ENCODE data around the gene KCNK4.

Gene KCNK4

DNA sequence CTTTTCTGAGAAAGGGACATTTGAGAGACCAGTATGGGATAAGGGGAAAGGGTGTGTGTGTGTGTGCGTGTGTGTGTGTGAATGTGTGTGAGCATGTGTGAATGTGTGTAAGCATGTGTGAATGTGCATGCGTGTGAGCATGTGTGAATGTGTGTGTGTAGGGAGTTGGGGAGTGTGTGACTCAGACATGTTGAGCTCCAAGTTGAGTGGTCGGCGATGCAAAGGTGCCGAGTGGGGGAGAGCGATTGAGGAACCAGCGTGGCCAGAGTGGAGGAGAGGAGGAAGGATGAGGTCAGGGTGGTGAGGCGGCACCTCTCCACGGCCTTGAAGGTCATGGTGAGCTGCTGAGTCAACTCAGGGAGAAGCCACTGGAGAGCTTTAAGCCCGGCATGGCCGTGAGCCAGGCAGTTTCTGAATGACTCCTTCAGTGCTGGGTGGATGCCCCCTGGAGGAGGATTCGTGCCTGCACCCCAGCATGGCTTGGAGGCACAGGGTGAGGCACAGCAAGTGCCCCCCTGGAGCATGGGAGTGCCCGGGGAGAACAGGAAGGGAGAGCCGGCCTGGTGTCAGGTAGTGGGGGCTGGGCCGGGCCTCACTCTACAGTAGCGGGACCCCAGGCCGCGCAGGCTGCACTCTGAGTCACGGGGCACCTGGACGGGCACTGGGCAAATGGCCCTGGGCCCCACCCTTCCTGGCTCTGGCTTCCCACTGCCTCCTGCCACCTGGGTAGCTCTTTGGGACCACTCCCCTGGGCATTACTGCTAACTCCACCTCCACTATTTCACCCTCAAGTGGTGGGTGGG is 40.7 kb downstream of the KCNK4 start:
- DNase-seq = peak; percentile 51 to 61

DNA sequence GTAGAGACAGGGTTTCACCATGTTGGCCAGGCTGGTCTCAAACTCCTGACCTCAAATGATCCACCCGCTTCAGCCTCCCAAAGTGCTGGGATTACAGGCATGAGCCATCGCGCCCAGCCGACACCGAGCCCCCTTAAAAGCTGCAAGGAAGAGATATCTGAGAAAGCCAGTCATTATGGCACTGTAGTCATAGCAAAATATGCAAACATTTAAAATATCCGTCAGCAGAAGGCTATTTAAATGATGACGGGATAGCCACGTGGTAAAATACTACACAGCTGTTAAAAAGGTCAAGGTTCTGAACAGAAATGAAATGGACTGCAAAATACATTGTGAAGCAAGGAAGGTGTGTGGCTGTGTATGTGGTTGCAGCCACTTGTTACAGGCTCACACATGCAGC is 42.5 kb downstream of the KCNK4 start:
- no peak for DNase-seq

DNA sequence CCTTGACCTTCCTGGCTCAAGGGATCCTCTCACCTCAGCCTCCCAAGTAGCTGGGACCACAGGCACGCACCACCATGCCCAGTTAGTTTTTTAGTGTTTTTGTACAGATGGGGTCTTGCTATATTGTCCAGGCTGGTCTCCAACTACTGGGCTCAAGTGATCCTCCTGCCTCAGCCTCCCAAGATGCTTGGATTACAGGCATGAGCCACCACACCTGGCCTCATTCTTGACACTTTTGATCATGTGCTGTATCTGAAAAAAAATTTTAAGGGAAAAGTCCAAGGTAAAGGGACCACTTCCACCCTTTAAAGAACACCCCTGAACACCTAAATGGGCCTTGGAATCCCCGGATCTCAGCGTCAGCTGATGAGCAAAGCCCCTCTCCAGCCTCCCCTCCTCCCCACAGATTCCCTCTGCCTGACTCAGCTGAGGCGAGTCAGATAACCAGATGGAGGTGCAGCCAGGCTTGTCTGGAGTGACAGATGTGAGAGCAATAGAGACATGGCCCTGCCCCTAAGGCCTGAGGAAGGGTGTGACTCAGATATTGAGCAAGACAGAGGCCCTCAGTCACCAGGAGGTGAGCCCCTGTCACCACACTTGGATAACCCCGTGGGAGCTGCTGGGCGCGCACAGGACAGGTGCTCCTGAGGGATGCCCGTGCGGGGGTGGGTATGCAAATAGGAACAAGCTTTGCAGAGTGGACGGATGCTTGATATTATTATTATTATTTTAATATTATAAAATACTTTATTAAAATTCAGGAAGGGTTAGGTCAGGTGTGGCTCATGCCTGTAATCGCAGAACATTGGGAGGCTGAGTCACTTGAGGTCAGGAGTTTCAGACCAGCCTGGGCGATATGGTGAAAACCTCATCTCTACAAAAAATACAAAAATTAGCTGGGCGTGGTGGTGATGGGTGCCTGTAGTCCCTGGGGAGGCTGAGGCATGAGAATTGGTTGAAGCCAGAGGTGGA is 43.9 kb downstream of the KCNK4 start:
- DNase-seq = no peak

DNA sequence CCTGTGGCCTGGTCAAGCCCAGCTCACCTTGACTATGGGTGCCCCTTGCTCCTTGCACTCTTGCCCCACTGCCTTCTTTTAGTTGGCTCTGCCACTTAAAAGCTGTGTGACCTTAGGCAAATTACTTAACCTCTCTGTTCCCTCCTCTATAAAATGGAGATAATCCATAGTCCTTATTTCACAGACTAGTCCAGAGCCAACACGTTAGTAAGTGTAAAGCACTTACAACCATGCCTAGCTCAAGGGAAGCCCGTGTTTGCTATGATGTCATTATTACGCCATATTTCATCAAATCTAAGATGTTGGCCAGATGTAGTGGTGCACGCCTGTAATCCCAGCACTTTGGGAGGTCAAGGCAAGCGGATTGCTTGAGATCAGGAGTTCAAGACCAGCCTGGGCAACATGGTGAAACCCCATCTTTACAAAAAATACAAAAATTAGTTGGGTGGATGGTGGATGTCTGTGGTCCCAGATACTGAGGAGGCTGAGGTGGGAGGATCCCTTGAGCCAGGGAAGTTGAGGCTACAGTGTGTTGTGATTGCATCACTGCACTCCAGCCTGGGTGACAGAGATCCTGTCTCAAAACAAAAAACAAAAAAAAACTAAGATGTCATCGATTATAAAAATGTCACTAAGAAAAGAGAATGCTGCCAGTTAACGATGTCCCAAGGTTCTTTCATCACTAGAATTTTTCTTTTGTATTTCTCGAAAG is 46.6 kb downstream of the KCNK4 start:
- no peak for DNase-seq

DNA sequence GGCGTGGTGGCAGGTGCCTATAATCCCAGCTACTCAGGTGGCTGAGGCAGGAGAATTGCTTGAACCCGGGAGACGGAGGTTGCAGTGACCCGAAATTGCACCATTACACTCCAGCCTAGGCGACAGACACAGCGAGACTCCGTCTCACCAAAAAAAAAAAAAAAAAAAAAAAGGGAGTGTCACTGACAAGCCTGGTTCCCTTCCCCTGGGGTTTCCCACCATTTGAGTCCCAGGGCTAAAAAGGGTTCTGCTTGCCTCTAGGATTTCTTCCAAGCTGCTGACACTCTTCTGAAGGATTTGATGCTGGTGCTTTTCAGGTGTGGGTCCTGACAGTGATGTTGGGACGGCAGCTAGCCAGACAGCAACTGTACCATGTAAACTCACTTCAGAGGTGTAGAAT is 47.6 kb downstream of the KCNK4 start:
- no peak for DNase-seq

DNA sequence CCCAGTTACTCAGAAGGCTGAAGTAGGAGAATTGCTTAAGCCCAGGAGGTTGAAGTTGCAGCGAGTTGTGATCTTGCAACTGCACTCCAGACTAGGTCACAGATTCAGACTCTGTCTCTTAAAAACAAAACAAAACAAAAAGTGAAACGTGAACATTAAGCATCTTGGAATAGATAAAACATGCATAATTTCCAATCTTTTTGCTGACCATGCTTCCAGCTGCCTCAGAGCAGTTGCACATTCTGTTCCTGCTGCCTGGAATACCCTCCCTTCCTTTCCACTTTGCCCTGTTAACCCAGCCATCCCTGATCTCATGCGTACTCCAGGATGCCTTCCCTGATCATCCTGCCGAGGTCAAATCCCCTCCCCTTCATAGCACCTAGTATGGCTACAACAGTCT is 48.2 kb downstream of the KCNK4 start:
- no peak for DNase-seq

DNA sequence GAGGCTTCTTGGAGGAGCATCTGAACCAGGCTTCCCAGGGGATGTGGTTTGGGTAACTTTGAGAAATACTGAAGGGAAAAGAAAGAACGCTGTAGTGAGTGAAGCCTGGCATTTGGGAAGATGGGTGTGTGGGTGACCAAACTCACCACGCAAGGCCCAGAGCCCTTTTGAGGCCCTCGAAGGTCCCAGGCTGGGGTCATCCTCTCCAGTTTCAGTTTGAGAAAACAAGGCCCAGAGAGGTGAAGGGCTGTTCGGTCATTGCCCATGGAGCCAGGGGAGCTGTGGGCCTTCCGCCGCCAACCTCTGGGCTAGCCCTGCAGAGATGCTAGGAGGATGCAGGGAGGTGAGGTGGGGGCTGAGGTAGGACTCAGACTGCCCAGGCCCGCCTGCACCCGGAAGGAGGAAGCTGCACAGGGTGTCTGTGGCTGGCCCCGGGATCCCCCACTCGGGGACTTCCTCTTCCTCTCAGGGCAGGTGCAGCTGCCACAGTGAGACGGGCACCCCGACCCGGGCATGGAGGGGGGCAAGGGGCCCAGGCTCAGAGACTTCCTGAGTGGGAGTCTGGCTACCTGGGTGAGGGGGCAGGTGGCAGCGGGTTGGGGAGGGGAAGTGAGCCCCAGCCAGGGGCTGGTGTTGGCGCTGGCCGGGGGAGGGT is 48.8 kb downstream of the KCNK4 start, which contains the start of gene CCDC88B:
TSS of gene CCDC88B (plus strand) at position 451 of the 655 bp plus-strand sequence. CDS start at position 514, 63 bp downstream.
- peak; percentile 72 to 80 for DNase-seq

DNA sequence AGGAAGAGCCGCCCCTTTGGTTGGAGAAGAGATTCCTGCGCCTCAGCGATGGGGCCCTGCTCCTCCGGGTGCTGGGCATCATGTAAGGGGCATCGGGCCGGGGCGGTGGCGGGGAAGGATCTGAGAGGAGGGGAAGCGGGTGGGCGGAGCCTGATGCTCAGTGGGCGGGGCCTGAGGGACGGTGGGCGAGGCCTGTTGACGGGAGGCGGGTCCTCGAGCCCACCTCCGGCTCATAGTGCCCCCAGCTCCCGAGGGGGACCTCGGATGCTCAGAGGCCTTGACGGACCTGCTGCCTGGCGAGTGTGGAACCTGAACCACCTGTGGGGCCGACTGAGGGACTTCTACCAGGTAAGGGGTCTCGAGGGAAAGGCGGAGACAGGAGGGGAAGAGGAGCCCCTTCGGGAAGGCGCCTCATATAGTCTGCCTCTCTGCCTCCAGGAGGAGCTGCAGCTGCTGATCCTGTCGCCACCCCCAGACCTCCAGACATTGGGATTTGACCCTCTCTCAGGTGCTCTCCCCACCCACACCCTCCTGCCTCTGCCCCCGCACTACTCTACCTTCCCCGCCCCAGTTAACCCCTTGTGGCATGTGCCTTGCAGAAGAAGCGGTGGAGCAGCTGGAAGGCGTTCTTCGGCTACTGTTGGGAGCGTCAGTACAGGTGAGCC is 49.7 kb downstream of the KCNK4 start:
- peak; percentile 65 to 78 for DNase-seq

DNA sequence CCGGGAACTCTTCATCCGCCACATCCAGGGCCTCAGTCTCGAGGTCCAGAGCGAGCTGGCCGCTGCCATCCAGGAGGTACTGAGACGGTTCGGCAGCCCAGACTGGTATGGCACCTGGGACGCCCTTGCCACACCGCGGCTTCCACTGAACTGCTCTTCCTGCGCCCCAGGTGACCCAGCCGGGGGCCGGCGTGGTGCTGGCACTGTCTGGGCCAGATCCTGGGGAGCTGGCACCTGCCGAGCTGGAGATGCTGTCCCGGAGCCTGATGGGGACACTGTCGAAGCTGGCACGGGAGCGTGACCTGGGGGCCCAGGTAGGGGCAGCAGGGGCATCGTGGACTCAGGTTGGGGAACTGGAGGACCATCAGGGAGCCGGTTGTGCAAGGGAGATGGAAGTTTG is 50.3 kb downstream of the KCNK4 start:
- DNase-seq = no peak

DNA sequence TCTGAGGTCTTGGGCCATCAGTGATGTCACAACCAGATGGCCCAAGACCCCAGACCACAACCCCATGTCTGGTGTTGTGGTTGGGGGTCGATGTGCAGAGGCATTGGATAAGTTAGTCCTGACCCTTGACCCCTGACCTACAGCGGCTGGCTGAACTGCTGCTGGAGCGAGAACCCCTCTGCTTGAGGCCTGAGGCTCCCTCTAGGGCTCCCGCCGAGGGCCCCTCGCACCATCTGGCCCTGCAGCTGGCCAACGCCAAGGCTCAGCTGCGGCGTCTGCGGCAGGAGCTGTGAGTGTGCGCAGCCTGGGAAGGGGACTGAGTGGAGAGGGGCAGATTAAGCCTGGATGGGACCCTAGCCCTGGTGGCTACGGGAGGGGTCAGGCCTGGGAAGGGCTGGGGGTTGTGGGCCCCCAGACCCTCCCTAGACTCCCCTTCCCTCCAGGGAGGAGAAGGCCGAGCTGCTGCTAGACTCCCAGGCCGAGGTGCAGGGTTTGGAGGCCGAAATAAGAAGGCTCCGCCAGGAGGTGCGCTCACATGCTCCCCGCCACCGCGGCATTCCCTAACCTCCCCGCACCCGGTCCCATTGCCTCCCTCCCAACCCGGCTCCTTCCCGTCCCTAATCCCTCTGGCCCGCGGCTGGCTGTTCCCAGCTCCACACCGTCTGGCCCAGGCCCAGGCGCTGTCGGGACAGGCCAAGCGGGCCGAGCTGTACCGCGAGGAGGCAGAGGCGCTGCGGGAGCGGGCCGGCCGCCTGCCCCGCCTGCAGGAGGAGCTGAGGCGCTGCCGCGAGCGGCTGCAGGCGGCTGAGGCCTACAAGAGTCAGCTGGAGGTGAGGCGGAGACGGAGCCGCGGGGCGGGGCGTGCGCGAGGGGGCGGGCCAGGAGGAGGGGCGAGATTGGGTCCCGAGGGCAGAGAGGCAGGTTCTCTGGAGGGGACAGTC is 51.0 kb downstream of the KCNK4 start:
- peak; percentile 86 to 89 for DNase-seq

DNA sequence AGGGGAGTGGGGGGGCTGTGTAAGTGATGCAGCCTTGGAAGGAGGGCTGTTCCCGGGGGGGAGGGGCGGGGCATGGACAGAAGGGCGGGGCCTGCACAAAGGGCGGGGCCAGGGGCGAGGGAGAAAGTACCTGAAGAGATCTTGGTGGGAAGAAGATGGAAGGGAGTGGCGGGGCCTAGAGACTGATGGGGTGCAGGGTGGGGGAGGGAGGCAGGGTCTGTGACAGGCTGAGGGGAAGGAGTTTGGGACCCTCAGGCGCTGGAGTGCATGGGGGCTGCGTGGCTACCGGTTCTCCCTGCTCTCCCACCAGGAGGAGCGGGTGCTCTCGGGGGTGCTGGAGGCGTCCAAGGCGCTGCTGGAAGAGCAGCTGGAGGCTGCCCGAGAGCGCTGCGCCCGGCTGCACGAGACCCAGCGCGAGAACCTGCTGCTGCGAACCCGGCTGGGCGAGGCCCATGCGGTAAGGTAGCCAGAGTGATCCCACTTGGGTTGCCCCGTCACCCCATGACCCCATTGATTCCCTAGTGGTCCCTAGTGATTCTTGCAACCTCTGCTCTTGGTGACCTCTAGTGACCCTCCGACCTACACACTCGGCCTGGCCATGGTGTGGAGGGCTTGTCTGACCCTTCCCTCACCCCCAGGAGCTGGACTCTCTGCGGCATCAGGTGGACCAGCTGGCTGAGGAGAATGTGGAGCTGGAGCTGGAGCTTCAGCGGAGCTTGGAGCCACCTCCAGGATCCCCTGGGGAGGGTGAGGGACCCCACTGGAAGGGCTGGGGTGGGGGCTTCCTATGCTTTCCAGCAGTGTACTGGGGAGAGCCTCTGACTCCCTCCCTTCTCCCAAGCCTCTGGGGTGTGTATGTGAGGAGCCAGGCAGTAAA is 52.0 kb downstream of the KCNK4 start:
- DNase-seq = peak in 1 of 2 experiments; percentile 21

DNA sequence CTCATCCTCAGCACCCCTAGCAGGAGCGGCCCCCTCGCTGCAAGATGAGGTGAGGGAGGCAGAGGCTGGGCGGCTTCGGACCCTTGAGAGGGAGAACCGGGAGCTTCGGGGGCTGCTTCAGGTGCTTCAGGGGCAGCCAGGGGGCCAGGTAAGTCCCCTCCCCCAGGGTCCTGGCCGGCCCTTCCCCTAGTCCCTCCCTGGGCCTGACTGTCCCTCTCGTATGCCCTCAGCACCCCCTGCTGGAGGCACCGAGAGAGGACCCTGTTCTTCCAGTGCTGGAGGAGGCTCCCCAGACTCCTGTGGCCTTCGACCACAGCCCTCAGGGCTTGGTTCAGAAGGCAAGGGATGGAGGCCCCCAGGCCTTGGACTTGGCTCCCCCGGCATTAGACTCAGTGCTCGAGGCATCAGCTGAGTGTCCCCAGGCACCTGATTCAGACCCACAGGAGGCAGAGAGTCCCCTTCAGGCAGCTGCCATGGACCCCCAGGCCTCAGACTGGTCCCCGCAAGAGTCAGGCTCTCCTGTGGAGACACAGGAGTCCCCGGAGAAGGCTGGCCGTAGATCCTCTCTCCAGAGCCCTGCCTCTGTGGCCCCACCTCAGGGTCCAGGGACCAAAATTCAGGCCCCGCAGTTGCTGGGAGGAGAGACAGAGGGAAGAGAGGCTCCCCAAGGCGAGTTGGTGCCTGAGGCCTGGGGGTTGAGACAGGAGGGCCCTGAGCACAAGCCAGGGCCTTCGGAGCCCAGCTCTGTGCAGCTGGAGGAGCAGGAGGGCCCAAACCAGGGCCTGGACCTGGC is 52.9 kb downstream of the KCNK4 start:
- DNase-seq = no peak

DNA sequence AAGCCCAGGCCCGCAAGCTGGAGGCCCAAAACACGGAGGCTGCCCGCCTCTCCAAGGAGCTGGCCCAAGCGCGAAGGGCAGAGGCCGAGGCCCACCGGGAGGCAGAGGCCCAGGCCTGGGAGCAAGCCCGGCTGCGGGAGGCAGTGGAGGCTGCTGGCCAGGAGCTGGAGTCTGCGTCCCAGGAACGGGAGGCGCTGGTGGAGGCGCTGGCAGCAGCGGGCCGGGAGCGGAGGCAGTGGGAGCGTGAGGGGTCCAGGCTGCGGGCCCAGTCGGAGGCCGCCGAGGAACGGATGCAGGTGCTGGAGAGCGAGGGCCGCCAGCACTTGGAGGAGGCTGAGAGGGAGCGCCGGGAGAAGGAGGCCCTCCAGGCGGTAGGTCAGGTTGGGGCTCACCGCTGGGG is 53.7 kb downstream of the KCNK4 start:
- DNase-seq = no peak

DNA sequence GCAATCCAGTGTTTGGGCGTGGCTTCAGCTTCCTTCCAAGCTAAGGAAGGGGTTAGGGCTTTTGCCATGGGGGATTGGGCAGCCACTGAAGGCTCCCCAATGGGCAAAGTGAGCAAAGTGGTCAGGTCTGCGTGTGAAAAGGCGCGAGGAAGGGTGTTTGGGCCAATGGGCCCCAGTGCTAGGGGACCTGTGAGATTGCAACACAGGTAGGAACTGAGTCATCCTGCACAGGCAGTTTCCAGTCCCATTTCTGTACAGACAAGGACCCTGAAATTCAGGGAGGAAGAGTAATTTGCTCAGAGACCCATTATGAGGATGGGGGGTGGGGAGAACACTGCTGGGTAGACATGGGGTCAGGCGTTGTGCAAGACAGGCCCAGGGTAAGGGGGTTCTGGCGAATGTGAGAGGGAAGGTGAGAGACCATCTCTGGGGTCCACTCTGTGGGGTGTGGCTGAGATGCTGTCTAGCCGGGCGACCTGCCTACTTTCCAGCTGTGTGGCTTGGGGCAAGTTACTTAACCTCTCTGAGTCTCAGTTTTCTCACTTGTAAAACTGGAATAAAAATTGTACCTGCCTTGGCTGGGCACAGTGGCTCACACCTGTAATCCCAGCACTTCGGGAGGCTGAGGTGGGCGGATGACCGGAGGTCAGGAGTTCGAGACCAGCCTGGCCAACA is 56.2 kb downstream of the KCNK4 start:
- no peak for DNase-seq

DNA sequence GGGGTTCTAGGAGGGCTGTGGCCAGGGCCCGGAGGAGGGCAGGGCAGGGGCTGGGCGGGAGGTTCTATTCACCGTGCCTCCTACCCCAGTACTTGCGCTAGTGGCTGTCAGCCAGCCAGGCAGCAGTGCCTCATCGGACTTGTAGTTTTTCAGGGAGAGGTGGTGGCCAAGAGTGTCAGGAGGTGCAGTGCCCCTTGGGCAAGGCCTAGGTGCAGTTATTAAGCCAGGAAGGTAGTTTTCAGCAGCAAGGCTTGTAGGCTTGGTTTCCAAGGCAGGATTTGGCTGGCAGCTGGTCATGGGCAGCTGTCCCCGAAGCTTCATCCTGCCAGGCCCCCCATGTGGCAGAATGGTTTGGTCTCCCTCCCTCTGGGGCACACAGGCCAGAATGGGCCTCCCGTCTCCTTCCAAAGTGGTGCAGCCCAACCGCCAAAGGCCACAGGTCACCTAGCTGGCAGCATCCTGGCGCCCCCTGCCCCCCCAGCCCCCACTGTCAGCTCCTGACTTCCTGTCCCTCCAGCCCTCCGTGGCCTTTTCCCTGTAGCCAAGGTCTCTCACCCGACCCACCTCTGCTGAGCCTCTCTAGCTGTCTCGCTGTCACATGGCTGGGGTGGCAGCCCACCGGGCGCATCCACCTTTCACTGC is 57.4 kb downstream of the KCNK4 start:
- no peak for DNase-seq

DNA sequence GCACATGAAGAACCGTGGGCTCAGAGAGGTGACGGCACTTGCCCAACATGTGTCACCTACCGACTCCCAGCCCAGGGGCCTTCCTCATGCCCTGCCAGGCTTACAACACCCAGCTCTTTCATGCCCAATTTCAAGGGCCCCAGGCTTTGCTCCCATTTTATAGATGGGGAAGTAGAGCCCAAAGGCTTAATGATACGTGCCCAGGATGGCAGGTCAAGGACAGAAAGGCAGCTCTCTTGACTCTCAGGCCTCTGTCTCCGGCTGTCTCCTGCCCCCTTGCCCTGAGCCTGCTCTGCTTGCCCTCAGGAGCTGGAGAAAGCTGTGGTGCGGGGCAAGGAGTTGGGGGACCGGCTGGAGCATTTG is 57.9 kb downstream of the KCNK4 start:
- no peak for DNase-seq

DNA sequence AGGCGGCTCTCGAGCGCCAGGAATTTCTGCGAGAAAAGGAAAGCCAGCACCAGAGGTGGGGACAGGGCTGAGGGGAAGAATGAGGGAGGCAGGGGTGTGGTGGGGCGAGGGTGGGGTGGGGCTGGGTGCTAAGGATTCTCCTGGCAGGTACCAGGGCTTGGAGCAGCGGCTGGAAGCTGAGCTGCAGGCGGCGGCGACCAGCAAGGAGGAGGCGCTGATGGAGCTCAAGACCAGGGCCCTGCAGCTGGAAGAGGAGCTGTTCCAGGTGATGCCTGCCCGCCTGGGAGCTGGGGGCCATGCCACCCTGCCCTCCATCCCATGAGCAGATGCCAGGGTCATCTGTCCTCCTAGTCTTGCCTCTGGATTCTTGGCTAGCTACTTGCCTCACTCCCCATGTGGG is 58.3 kb downstream of the KCNK4 start:
- DNase-seq = no peak

Data from stimulated activated CD4-positive, alpha-beta T cell treated with anti-CD3 and anti-CD28 coated beads, Interleukin-4, amount 100 ng/mL, for 4 hours (primary cell).